Measurements from ENCODE around the gene LENG1. TPM values are rescaled to one million over a fixed set of nuclear protein-coding genes. Genes with fewer than 3 reads are reported as not detected.

The LENG1 gene
- total and polyA plus RNA-seq, 9 of the 15 experiments (the other 6 are each of a cell fraction or from before 2014, with no cell fraction given), result 0.30 to 10.5 (median 4.7) TPM

GRCh38 chr19:54207676-54207982 is 48.1 kb upstream of the LENG1 start:
- TF ChIP-seq FIP1L1 (IDR thresholded peaks at IDR 0.05; ENCODE audit: low read depth, low read length, poor library complexity, severe bottlenecking) (peak; percentile 31), HMG20B (CRISPR knock-in tag; IDR thresholded peaks at IDR 0.05) (0 out of 2 replicates have a peak, but pooled peaks have one; percentile 43), CHD1 (IDR thresholded peaks at IDR 0.05; ENCODE audit: low read length) (peak; percentile 42), POLR2G (IDR thresholded peaks at IDR 0.05; ENCODE audit: low read depth, low read length) (0 out of 2 replicates have a peak, but pooled peaks have one; percentile 40), STAT5A (IDR thresholded peaks at IDR 0.05; ENCODE audit: borderline replicate concordance, low read length) (no peak), ZNF717 (CRISPR knock-in tag; IDR thresholded peaks at IDR 0.05) (0 out of 2 replicates have a peak, but pooled peaks have one; percentile 74)
- H3K27me3 ChIP-seq (ENCODE audit: control insufficient read depth in 2 of 2, insufficient read depth in 2 of 2, low read length in 2 of 2), result no peaks in the 10 kb centered on the region
- H3K4me3 ChIP-seq, result peak overlapping the region; percentile 3; the same call in 1 of the 2 replicates
- H3K4me2 ChIP-seq (ENCODE audit: insufficient read depth, low read length), result peak overlapping the region; percentile 89
- H3K9ac ChIP-seq (ENCODE audit: insufficient read depth in 1 of 2, low read depth in 2 of 2, low read length in 2 of 2), result peak overlapping the region; percentile 66 to 90
- H3K79me2 ChIP-seq (ENCODE audit: control insufficient read depth, insufficient read depth, low read length), result peaks cover 81% of the 10 kb centered on the region
- in situ Hi-C loops (cut with MboI), result no loop called here
- intact Hi-C loops (cut with micrococcal nuclease), result no loop called here
- 20% methylated on average over 5 of the region's 5 CpGs for WGBS (ENCODE audit: insufficient coverage, low coverage, missing lambda C conversion rate)
- H3K9me3 ChIP-seq (replicated peaks; ENCODE audit: control insufficient read depth, insufficient read depth, low read depth, low read length), result no peaks in the 10 kb centered on the region
- BruUV-seq (replicated peaks), result no TSS peak
- peaks cover 69 to 79% of the 10 kb centered on the region in 2 experiments for H3K4me1 ChIP-seq (replicated peaks in 1 of 2; ENCODE audit: control insufficient read depth in 2 of 2, insufficient read depth in 2 of 2, low read length in 2 of 2)
- H3K27ac ChIP-seq (ENCODE audit: extremely low read depth, low read depth, low read length), result peak overlapping the region; percentile 89
- DNase-seq (ENCODE audit: extremely low read depth in 1 of 4, low spot score in 3 of 4) (peak in 1 of 4 experiments; percentile 23), FAIRE-seq (no peak), ATAC-seq (peak; percentile 0; the same call in 1 of the 3 replicates)
- H3K9me1 ChIP-seq (ENCODE audit: control insufficient read depth, insufficient read depth, low read length), result peaks cover 23% of the 10 kb centered on the region
- no peak overlapping the region for H2AFZ ChIP-seq (ENCODE audit: low read depth, low read length)
- ChIA-PET POLR2A (interaction anchor here (0.6 to 7.0 kb wide), 12 partner anchors 7 to 111 kb away, joined by 3 to 66 read pairs (median 4); partner anchors contain the start of genes CNOT3, MBOAT7, RPS9 and TSEN34), CTCF (ENCODE audit: low intra/inter-chr PET ratio) (no interaction called here)
- peaks cover 73% of the 10 kb centered on the region for H3K36me3 ChIP-seq (ENCODE audit: control insufficient read depth, insufficient read depth, low read length)
- H4K20me1 ChIP-seq (replicated peaks; ENCODE audit: control insufficient read depth, insufficient read depth, low read length), result peaks cover 81% of the 10 kb centered on the region

Measured in K562 (cell line).